ENCODE measurements around the gene EHMT2. TPM values are rescaled to one million over a fixed set of nuclear protein-coding genes. Genes with fewer than 3 reads are reported as not detected.

EHMT2 gene
- total and polyA plus RNA-seq, 2 of the 4 experiments (the other 2 are of a cell fraction): 38.0 to 51.2 TPM

- Histone ChIP-seq H4K5ac (ENCODE audit: low read depth, low read length) (no peak overlapping the region), H2BK120ac (ENCODE audit: low read depth, low read length) (no peak overlapping the region), H4K8ac (ENCODE audit: low read depth in 2 of 2, low read length in 2 of 2) (no peak overlapping the region), H3K9me3 (ENCODE audit: control insufficient read depth, insufficient read depth, low read length) (no peaks in the 10 kb centered on the region), H2BK20ac (ENCODE audit: low read depth, low read length) (no peak overlapping the region), H3K4me1 (ENCODE audit: control insufficient read depth, insufficient read depth, low read length) (peaks cover 12% of the 10 kb centered on the region), H3K9ac (ENCODE audit: low read depth, low read length) (no peak overlapping the region), H3K56ac (ENCODE audit: extremely low read depth, insufficient read depth, low read length) (no peak overlapping the region), H3K4me2 (ENCODE audit: low read depth, low read length) (no peak overlapping the region), H3K18ac (ENCODE audit: low read depth, low read length) (no peak overlapping the region), H3K36me3 (ENCODE audit: control insufficient read depth, insufficient read depth, low read length) (peaks cover 15% of the 10 kb centered on the region), H2BK15ac (ENCODE audit: low read depth, low read length) (no peak overlapping the region), H3K4me3 (ENCODE audit: insufficient read depth, low read depth, low read length) (no peak overlapping the region), H3K4ac (ENCODE audit: low read depth, low read length) (no peak overlapping the region), H2BK5ac (ENCODE audit: low read depth, low read length, poor library complexity, severe bottlenecking) (no peak overlapping the region), H3K79me1 (ENCODE audit: low read depth in 1 of 2, low read length in 2 of 2) (no peaks in the 10 kb centered on the region), H2AK5ac (ENCODE audit: low read depth, low read length) (no peak overlapping the region; the same call in 1 of the 2 replicates), H3K23ac (ENCODE audit: low read depth, low read length) (no peak overlapping the region), H3K14ac (replicated peaks; ENCODE audit: low read depth, low read length) (no peak overlapping the region), H4K20me1 (ENCODE audit: insufficient read depth, low read length) (no peaks in the 10 kb centered on the region), H3K9me1 (ENCODE audit: insufficient read depth, low read length) (no peaks in the 10 kb centered on the region), H3K27me3 (ENCODE audit: control insufficient read depth, insufficient read depth, low read length) (no peaks in the 10 kb centered on the region), H4K91ac (ENCODE audit: insufficient read depth, low read depth, low read length) (no peak overlapping the region; the same call in 1 of the 2 replicates), H2AK9ac (replicated peaks; ENCODE audit: low read depth, low read length, poor library complexity) (no peak overlapping the region), H3K27ac (ENCODE audit: insufficient read depth, low read length) (no peak overlapping the region), H2AFZ (replicated peaks; ENCODE audit: low read length, poor library complexity) (no peak overlapping the region)
- ATAC-seq (ENCODE audit: low read depth) (no peak), DNase-seq (no peak)
- dilution Hi-C loops (cut with HindIII; ENCODE audit: low sequenced_read_pairs, unreplicated experiment): no loop called here
- no CpG with 5 or more reads among the region's 5 CpGs for WGBS, 2 experiments (ENCODE audit: extremely low coverage in 2 of 2, insufficient read length in 1 of 2)
- intact Hi-C loops (cut with micrococcal nuclease): no loop called here
- ChIA-PET CTCF (interaction anchor here (1.2 kb wide), 1 partner anchor 14 kb away, joined by 7 read pairs; no protein-coding TSS in a partner anchor), POLR2A (ENCODE audit: unreplicated experiment) (no interaction called here)
- no peak for TF ChIP-seq RCOR1 (IDR thresholded peaks at IDR 0.05; ENCODE audit: insufficient replicate concordance, low read length)
- TF ChIP-seq CEBPB (IDR thresholded peaks at IDR 0.05; ENCODE audit: low read depth, low read length): no peak
- no peak for TF ChIP-seq MXI1 (IDR thresholded peaks at IDR 0.05; ENCODE audit: borderline replicate concordance, low read depth, low read length)
- no peak for TF ChIP-seq RFX5 (IDR thresholded peaks at IDR 0.05; ENCODE audit: low read depth, low read length)
- TF ChIP-seq ELK1 (IDR thresholded peaks at IDR 0.05; ENCODE audit: borderline replicate concordance, low read depth, low read length): no peak
- no peak for TF ChIP-seq MAZ (IDR thresholded peaks at IDR 0.05; ENCODE audit: borderline replicate concordance, low read depth, low read length)
- no peak for TF ChIP-seq BHLHE40 (IDR thresholded peaks at IDR 0.05; ENCODE audit: low read depth, low read length)
- TF ChIP-seq CTCF (conservative IDR thresholded peaks at IDR 0.05; ENCODE audit: low read depth, low read length): no peak
- TF ChIP-seq USF2 (IDR thresholded peaks at IDR 0.05; ENCODE audit: low read depth, low read length): no peak
- TF ChIP-seq FOS (IDR thresholded peaks at IDR 0.05; ENCODE audit: low read depth, low read length): no peak
- BruUV-seq (replicated peaks): no TSS peak
- in situ Hi-C loops (cut with MboI; ENCODE audit: low sequenced_read_pairs): no loop called here
Observed at GRCh38 chr6:31875877-31876276, 21.6 kb downstream of the EHMT2 start.
